GM23338 (cell line): ENCODE results near the gene PRPF40B. TPM values are rescaled to one million over a fixed set of nuclear protein-coding genes. Genes with fewer than 3 reads are reported as not detected.
A peak's percentile ranks its signal among the peaks of the same experiment; 100 is the strongest.

Experiments
- ATAC-seq: fragments of 200-7000 bp; cut with Tn5 transposase; 3 replicates; pipeline ENCODE4 v1.9.1; 2020
- DNase-seq: peaks from one replicate; pipeline ENCODE4 v3.0.0-alpha.2; 2015; ENCODE audit warnings: low spot score
- H2AFZ ChIP-seq: fragments of 200-600 bp; sonication (generic); 2 replicates; pipeline ENCODE4 v1.8.0; 2016; ENCODE audit warnings: antibody characterized with exemption, mild to moderate bottlenecking, moderate library complexity
- H3F3A ChIP-seq: fragments of 200-600 bp; sonication (generic); replicated peaks from 2 replicates; pipeline ENCODE4 v1.8.0; 2017; ENCODE audit warnings: antibody characterized with exemption, mixed run types, low read depth
- H3K27ac ChIP-seq: fragments of 200-600 bp; sonication (generic); 2 replicates; pipeline ENCODE4 v1.6.1; 2016; ENCODE audit warnings: low read depth
- H3K27me3 ChIP-seq: fragments of 200-600 bp; sonication (generic); 2 replicates; pipeline ENCODE4 v1.8.0; 2016; ENCODE audit warnings: mild to moderate bottlenecking, mixed run types, moderate library complexity; ENCODE audit not compliant: insufficient read depth
- H3K36me3 ChIP-seq: fragments of 200-600 bp; sonication (generic); 2 replicates; pipeline ENCODE4 v1.8.0; 2016; ENCODE audit warnings: mild to moderate bottlenecking; ENCODE audit not compliant: insufficient read depth
- H3K4me1 ChIP-seq: fragments of 200-600 bp; sonication (generic); 2 replicates; pipeline ENCODE4 v1.8.0; 2016; ENCODE audit warnings: mild to moderate bottlenecking, moderate library complexity; ENCODE audit not compliant: insufficient read depth
- H3K4me2 ChIP-seq: fragments of 200-600 bp; sonication (generic); 2 replicates; pipeline ENCODE4 v1.7.1; 2017; ENCODE audit warnings: mixed run types
- H3K4me3 ChIP-seq: fragments of 200-600 bp; sonication (generic); 2 replicates; pipeline ENCODE4 v1.6.1; 2016; ENCODE audit warnings: mixed run types
- H3K79me2 ChIP-seq: fragments of 200-600 bp; sonication (generic); replicated peaks from 2 replicates; pipeline ENCODE4 v1.8.0; 2017; ENCODE audit warnings: mild to moderate bottlenecking; ENCODE audit not compliant: insufficient read depth
- H3K9me2 ChIP-seq: fragments of 200-600 bp; sonication (generic); 2 replicates; pipeline ENCODE4 v1.8.0; 2017; ENCODE audit not compliant: insufficient read depth
- H4K20me1 ChIP-seq: fragments of 200-600 bp; sonication (generic); replicated peaks from 2 replicates; pipeline ENCODE4 v1.8.0; 2017; ENCODE audit warnings: mild to moderate bottlenecking; ENCODE audit not compliant: insufficient read depth
- H3K27ac Mint-ChIP-seq: 2 replicates; pipeline ENCODE4 v1.8.0; 2020; ENCODE audit warnings: inconsistent platforms, mild to moderate bottlenecking, moderate library complexity, mixed read lengths
- H3K27me3 Mint-ChIP-seq: 3 replicates; pipeline ENCODE4 v1.8.0; 2022; ENCODE audit warnings: low read depth, mild to moderate bottlenecking, moderate library complexity, mixed read lengths, inconsistent platforms; ENCODE audit not compliant: insufficient read depth, poor library complexity
- H3K36me3 Mint-ChIP-seq: 3 replicates; pipeline ENCODE4 v1.8.0; 2021; ENCODE audit warnings: low read depth, mild to moderate bottlenecking, inconsistent platforms, moderate library complexity, mixed read lengths
- H3K4me1 Mint-ChIP-seq: 3 replicates; pipeline ENCODE4 v1.8.0; 2020; ENCODE audit warnings: mild to moderate bottlenecking, inconsistent platforms, mixed read lengths
- H3K4me3 Mint-ChIP-seq: 3 replicates; pipeline ENCODE4 v1.8.0; 2021; ENCODE audit warnings: moderate library complexity, mild to moderate bottlenecking, inconsistent platforms, mixed read lengths
- H3K9me3 Mint-ChIP-seq: 3 replicates; pipeline ENCODE4 v1.8.0; 2020; ENCODE audit warnings: moderate library complexity, mild to moderate bottlenecking, inconsistent platforms, mixed read lengths
- EZH2 ChIP-seq: fragments of 200-600 bp; sonication (generic); IDR thresholded peaks from one replicate; pipeline ENCODE4 v1.8.0; 2017; ENCODE audit warnings: antibody characterized with exemption, mild to moderate bottlenecking, low read depth; ENCODE audit not compliant: unreplicated experiment
- NANOG ChIP-seq: IDR thresholded peaks from 2 replicates; pipeline ENCODE4 v1.6.1; 2016; ENCODE audit warnings: antibody characterized with exemption, borderline replicate concordance
- POLR2AphosphoS5 ChIP-seq: IDR thresholded peaks from 2 replicates; pipeline ENCODE4 v1.6.1; 2016; ENCODE audit warnings: antibody characterized with exemption, low read depth
- ZNF114 ChIP-seq: fragments of 250-450 bp; sonication (Bioruptor Pico); IDR thresholded peaks from 2 replicates; pipeline ENCODE4 v1.5.0; 2020; ENCODE audit warnings: mild to moderate bottlenecking, moderate library complexity
- ZNF331 ChIP-seq: fragments of 250-450 bp; sonication (Bioruptor Pico); IDR thresholded peaks from 2 replicates; pipeline ENCODE4 v1.5.0; 2020; ENCODE audit warnings: low read depth, mild to moderate bottlenecking, moderate library complexity
- polyA plus RNA-seq: library from polyadenylated mRNA; unstranded; fragments of >200 nt; fragmentation: Nextera tagmentation; extraction: Ambion mirVana; gene quantifications from 2 replicates; pipeline ENCODE4 v1.2.1, GENCODE V29; 2016
- total RNA-seq: library from RNA; depleted of rRNA; stranded (reverse); fragments of >200 nt; shearing (Covaris generic); gene quantifications from 2 replicates; pipeline ENCODE4 v1.2.3, GENCODE V29; 2014
- TF ChIP-seq, protein P1 (sequence below): IDR thresholded peaks from one replicate; pipeline ENCODE4 v1.6.1; 2018; ENCODE audit warnings: antibody characterized with exemption; ENCODE audit not compliant: unreplicated experiment
- TF ChIP-seq, protein P2 (sequence below), 2 experiments: fragments of 200-600 bp in 1 of 2; sonication (generic) in 1 of 2; conservative IDR thresholded peaks; 2 replicates each; pipeline versions ENCODE4 v1.5.1 to v1.6.1; 2016 to 2017; ENCODE audit warnings: antibody characterized with exemption in 2 of 2, low read depth in 2 of 2, mild to moderate bottlenecking in 2 of 2, moderate library complexity in 1 of 2

Gene PRPF40B
- total and polyA plus RNA-seq, 2 experiments from 2014 or later = 17.9 to 19.0 TPM

DNA sequence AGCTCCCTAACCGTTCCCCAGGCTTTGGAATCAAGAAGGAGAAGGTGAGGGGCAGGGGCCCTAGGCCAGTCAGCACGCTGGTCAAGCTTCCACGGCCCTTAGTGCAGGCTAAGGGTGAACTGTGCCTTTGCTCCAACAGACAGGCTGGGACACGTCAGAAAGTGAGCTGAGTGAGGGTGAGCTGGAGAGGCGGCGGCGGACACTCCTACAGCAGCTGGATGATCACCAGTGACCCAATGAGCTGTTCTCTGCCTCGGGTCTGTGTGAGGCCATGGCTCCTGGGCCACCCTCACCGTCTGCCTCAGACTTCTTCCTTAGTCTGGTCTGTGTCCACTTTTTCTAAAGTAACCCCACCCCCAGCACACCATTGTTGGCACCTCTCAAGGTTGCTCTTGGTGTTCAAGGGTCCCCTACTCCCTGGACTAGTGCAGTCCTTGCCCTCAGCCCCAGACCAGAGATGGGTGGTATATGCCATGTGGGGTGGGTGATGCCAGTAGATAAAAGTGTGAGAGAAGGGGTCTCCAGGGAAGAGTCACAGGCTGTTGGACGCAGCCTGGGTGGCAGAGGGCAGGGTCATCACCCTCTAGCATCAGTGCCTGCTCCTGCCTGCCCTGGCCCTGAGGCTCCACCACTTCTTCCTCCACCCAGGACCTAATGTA, 20.7 kb downstream of the PRPF40B start:
- peaks cover 34% of the 10 kb centered on the region for H3K4me1 Mint-ChIP-seq
- Histone ChIP-seq H3F3A (no peaks in the 10 kb centered on the region), H3K9me2 (no peaks in the 10 kb centered on the region), H3K27ac (no peak overlapping the region), H3K4me2 (no peak overlapping the region), H4K20me1 (0 out of 2 replicates have a peak, but pooled peaks cover 3% of the 10 kb centered on the region), H3K79me2 (no peaks in the 10 kb centered on the region), H2AFZ (no peak overlapping the region), H3K4me3 (no peak overlapping the region), H3K36me3 (peaks cover 4% of the 10 kb centered on the region), H3K27me3 (no peaks in the 10 kb centered on the region), H3K4me1 (peaks cover 7% of the 10 kb centered on the region; the same call in 1 of the 2 replicates)
- no peaks in the 10 kb centered on the region for H3K9me3 Mint-ChIP-seq
- H3K36me3 Mint-ChIP-seq = peaks cover 61% of the 10 kb centered on the region
- TF ChIP-seq ZNF331 (CRISPR knock-in tag) = no peak
- TF ChIP-seq ZNF114 (CRISPR knock-in tag) = no peak
- 0 out of 2 replicates have a peak, but pooled peaks have one; percentile 12 for TF ChIP-seq POLR2AphosphoS5
- TF ChIP-seq EZH2 = no peak
- TF ChIP-seq NANOG = no peak
- no peak overlapping the region for H3K4me3 Mint-ChIP-seq
- ATAC-seq = no peak
- no peak for DNase-seq
- H3K27ac Mint-ChIP-seq = peak overlapping the region; percentile 64; the same call in 1 of the 2 replicates
- peaks cover 23% of the 10 kb centered on the region for H3K27me3 Mint-ChIP-seq

DNA sequence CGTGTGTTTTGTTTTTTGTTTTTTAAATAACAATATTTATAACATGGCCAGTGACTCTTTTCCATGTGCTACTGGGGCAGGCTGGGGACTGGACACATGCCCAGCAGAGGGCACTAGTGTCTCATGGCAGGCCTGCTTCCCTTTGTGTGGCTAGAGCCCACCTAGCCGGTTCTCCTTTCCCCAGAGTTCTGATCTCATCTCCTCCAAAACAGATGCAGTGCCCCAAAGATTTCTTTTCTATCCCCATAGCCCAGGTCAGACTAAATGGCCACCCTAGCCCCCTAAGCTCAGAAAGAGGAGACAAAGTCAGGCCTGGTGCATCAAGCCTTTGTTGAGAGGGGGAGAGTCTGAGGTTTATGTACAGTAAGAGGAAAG, 21.2 kb downstream of the PRPF40B start:
- H3K79me2 ChIP-seq = no peaks in the 10 kb centered on the region
- no peak overlapping the region for H3K4me2 ChIP-seq
- H3K27ac Mint-ChIP-seq = peak overlapping the region; percentile 64
- peaks cover 7% of the 10 kb centered on the region; the same call in 1 of the 2 replicates for H3K4me1 ChIP-seq
- 0 out of 2 replicates have a peak overlapping the region, but pooled peaks have one; percentile 42 for H3K27ac ChIP-seq
- H2AFZ ChIP-seq = no peak overlapping the region
- H3K4me3 ChIP-seq = no peak overlapping the region
- H3K4me1 Mint-ChIP-seq = peaks cover 29% of the 10 kb centered on the region
- H3K4me3 Mint-ChIP-seq = no peak overlapping the region
- no peaks in the 10 kb centered on the region for H3K27me3 ChIP-seq
- H3K9me2 ChIP-seq = no peaks in the 10 kb centered on the region
- H3K9me3 Mint-ChIP-seq = no peaks in the 10 kb centered on the region
- peaks cover 23% of the 10 kb centered on the region for H3K27me3 Mint-ChIP-seq
- H4K20me1 ChIP-seq = 0 out of 2 replicates have a peak, but pooled peaks cover 3% of the 10 kb centered on the region
- H3K36me3 Mint-ChIP-seq = peaks cover 62% of the 10 kb centered on the region
- H3F3A ChIP-seq = no peaks in the 10 kb centered on the region
- peaks cover 4% of the 10 kb centered on the region for H3K36me3 ChIP-seq
- TF ChIP-seq, protein P1, sequence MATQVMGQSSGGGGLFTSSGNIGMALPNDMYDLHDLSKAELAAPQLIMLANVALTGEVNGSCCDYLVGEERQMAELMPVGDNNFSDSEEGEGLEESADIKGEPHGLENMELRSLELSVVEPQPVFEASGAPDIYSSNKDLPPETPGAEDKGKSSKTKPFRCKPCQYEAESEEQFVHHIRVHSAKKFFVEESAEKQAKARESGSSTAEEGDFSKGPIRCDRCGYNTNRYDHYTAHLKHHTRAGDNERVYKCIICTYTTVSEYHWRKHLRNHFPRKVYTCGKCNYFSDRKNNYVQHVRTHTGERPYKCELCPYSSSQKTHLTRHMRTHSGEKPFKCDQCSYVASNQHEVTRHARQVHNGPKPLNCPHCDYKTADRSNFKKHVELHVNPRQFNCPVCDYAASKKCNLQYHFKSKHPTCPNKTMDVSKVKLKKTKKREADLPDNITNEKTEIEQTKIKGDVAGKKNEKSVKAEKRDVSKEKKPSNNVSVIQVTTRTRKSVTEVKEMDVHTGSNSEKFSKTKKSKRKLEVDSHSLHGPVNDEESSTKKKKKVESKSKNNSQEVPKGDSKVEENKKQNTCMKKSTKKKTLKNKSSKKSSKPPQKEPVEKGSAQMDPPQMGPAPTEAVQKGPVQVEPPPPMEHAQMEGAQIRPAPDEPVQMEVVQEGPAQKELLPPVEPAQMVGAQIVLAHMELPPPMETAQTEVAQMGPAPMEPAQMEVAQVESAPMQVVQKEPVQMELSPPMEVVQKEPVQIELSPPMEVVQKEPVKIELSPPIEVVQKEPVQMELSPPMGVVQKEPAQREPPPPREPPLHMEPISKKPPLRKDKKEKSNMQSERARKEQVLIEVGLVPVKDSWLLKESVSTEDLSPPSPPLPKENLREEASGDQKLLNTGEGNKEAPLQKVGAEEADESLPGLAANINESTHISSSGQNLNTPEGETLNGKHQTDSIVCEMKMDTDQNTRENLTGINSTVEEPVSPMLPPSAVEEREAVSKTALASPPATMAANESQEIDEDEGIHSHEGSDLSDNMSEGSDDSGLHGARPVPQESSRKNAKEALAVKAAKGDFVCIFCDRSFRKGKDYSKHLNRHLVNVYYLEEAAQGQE = no peak
- TF ChIP-seq, protein P2, sequence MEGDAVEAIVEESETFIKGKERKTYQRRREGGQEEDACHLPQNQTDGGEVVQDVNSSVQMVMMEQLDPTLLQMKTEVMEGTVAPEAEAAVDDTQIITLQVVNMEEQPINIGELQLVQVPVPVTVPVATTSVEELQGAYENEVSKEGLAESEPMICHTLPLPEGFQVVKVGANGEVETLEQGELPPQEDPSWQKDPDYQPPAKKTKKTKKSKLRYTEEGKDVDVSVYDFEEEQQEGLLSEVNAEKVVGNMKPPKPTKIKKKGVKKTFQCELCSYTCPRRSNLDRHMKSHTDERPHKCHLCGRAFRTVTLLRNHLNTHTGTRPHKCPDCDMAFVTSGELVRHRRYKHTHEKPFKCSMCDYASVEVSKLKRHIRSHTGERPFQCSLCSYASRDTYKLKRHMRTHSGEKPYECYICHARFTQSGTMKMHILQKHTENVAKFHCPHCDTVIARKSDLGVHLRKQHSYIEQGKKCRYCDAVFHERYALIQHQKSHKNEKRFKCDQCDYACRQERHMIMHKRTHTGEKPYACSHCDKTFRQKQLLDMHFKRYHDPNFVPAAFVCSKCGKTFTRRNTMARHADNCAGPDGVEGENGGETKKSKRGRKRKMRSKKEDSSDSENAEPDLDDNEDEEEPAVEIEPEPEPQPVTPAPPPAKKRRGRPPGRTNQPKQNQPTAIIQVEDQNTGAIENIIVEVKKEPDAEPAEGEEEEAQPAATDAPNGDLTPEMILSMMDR (conservative IDR thresholded peaks at IDR 0.05; ENCODE audit: low read depth in 2 of 2) = peak; percentile 90 to 94
- TF ChIP-seq ZNF331 (CRISPR knock-in tag) = no peak
- DNase-seq (peak; percentile 85), ATAC-seq (peak; percentile 90)
